Pancreas (tissue), 10 donors: Measurements from ENCODE around the gene LRRC4B. TPM values are rescaled to one million over a fixed set of nuclear protein-coding genes. Genes with fewer than 3 reads are reported as not detected.
"Not testable (repeated sequence)": the region's sequence is repeated elsewhere in the genome, so short reads cannot be mapped to it uniquely, and the experiment has no call there.

Experiments used
- ATAC-seq, 4 donors: fragments of 200-7000 bp; cut with Tn5 transposase; one replicate each; pipeline versions ENCODE4 v1.8.0 to v1.9.1; 2020; ENCODE audit warnings: mild to moderate bottlenecking in 4 of 4, moderate library complexity in 4 of 4
- DNase-seq, 6 donors: peaks; one replicate each; pipeline ENCODE4 v3.0.0-alpha.2; 2020
- FAIRE-seq: peaks from 2 replicates; lab custom pipeline; 2012; peaks lifted over from hg19 to GRCh38; lab: Jason Lieb, UNC
- H3K27ac ChIP-seq, 4 donors: fragments of 200-600 bp; sonication (generic); 1 replicate in 3 of 4; 2 replicates in 1 of 4; pipeline versions ENCODE4 v1.5.0 to v1.8.0; 2020
- H3K27me3 ChIP-seq, 4 donors: fragments of 200-600 bp; one replicate each; pipeline ENCODE4 v1.8.0; 2021
- H3K36me3 ChIP-seq, 3 donors: fragments of 200-600 bp; sonication (generic) in 1 of 3; one replicate each; pipeline versions ENCODE4 v1.5.0 to v1.8.0; 2020 to 2021
- H3K4me1 ChIP-seq, 3 donors: fragments of 200-600 bp; one replicate each; pipeline ENCODE4 v1.8.0; 2021
- H3K4me3 ChIP-seq, 4 donors: fragments of 200-600 bp; sonication (generic) in 2 of 4; one replicate each; pipeline versions ENCODE4 v1.5.0 to v1.8.0; 2020 to 2021
- H3K9me3 ChIP-seq, 4 donors: fragments of 200-600 bp; one replicate each; pipeline ENCODE4 v1.8.0; 2021
- WGBS, 2 donors: extraction: QIAGEN DNeasy Blood & Tissue Kit; methylation state at CpG; one replicate each; pipeline ENCODE4 v1.1.7; 2013; 5-methylcytosine and 5-hydroxymethylcytosine counted together
- intact Hi-C, 3 donors: fragments of 100-400 bp; cut with DNase I; formaldehyde crosslinking; loops; one replicate each; pipeline versions ENCODE4 v1.11.1 to v1.14.2; 2022
- polyA plus RNA-seq, 2 donors: library from polyadenylated mRNA; stranded (reverse); fragments of 200-250 nt; gene quantifications; one replicate each; pipeline ENCODE4 v1.2.3, GENCODE V29; 2013
- total RNA-seq, 6 donors: library from RNA; stranded (reverse); fragmentation: NEBNext Ultra II Directional in 4 of 6; extraction: Animal tissue kit (Norgen Biotek cat#: 25700) in 4 of 6; gene quantifications; one replicate each; pipeline versions ENCODE4 v1.2.1 to v1.2.4, GENCODE V29; 2021 to 2023
- TF ChIP-seq, protein P1 (sequence below), 4 donors: fragments of 200-600 bp; sonication (generic) in 3 of 4; IDR thresholded peaks; one replicate each; pipeline versions ENCODE4 v1.5.0 to v1.8.0; 2021; ENCODE audit warnings: antibody characterized with exemption in 4 of 4
- donor health status: healthy with polysubstance abuse.
- donor health status: DM: no; HTN: no; CAD: no; lungs with moderate emphysema.
- donor health status: DM: no; HTN: no; CAD: no.
- donor health status: control.
- donor health status: control.
- donor health status: Bipolar disorder and iron deficiency.
- donor health status: DM: yes; HTN: yes; CAD: no.
- donor health status: DM: no; HTN: no; CAD: no.
- donor health status: DM: no; HTN: no; CAD: no.
- donor health status: DM: yes; HTN: yes; CAD: no.

The LRRC4B gene
- total and polyA plus RNA-seq, 8 donors = 0.09 to 2.1 (median 0.50) TPM

DNA sequence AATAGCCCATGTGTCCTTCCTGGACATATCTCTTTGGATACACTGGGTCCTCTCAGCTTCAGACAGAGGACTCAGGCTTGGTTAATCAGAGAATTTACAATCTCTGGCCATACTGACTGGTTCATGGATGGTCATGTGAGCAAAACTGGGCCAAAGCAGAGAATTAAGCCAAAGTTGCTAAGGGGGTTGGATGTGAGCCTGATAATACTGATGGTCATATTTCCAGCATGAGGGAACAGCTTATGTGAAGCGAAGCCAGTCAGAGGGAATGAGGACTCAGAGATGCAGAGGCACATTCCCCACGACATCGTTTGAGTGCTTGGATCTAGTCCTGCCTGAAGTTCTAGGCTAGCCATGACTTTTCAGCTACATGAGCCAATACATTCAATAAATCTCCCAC, 22.0 kb upstream of the LRRC4B start:
- no peaks in the 10 kb centered on the region for H3K36me3 ChIP-seq
- intact Hi-C loops = no loop called here
- TF ChIP-seq, protein P1, sequence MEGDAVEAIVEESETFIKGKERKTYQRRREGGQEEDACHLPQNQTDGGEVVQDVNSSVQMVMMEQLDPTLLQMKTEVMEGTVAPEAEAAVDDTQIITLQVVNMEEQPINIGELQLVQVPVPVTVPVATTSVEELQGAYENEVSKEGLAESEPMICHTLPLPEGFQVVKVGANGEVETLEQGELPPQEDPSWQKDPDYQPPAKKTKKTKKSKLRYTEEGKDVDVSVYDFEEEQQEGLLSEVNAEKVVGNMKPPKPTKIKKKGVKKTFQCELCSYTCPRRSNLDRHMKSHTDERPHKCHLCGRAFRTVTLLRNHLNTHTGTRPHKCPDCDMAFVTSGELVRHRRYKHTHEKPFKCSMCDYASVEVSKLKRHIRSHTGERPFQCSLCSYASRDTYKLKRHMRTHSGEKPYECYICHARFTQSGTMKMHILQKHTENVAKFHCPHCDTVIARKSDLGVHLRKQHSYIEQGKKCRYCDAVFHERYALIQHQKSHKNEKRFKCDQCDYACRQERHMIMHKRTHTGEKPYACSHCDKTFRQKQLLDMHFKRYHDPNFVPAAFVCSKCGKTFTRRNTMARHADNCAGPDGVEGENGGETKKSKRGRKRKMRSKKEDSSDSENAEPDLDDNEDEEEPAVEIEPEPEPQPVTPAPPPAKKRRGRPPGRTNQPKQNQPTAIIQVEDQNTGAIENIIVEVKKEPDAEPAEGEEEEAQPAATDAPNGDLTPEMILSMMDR (IDR thresholded peaks at IDR 0.05) = no peak
- no peak for DNase-seq
- no peaks in the 10 kb centered on the region for H3K4me1 ChIP-seq
- no peak for FAIRE-seq
- peaks cover 0 to 3% (median 0%) of the 10 kb centered on the region in 4 donors for H3K27me3 ChIP-seq
- no peak overlapping the region for H3K27ac ChIP-seq
- 65 to 85% methylated on average over 3 of the region's 3 CpGs for WGBS, 2 donors
- no peak overlapping the region for H3K4me3 ChIP-seq
- no peaks in the 10 kb centered on the region for H3K9me3 ChIP-seq
- no peak for ATAC-seq

DNA sequence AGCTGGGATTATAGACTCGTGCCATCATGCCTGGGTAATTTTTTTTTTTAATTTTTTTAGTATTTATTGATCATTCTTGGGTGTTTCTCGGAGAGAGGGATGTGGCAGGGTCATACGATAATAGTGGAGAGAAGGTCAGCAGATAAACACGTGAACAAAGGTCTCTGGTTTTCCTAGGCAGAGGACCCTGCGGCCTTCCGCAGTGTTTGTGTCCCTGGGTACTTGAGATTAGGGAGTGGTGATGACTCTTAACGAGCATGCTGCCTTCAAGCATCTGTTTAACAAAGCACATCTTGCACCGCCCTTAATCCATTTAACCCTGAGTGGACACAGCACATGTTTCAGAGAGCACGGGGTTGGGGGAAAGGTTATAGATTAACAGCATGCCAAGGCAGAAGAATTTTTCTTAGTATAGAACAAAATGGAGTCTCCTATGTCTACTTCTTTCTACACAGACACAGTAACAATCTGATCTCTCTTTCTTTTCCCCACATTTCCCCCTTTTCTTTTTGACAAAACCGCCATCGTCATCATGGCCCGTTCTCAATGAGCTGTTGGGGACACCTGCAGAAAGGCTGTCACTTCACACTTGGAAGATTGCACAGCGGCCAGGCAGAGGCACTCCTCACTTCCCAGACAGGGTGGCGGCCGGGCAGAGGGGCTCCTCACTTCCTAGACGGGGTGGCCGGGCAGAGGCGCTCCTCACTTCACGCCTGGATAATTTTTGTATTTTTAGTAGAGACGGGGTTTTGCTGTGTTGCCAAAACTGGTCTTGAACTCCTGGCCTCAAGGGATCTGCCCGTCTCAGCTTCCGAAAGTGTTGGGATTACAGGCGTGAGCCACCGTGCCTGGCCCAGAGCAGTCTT, 13.8 kb upstream of the LRRC4B start:
- H3K27me3 ChIP-seq, H3K27ac ChIP-seq, H3K4me1 ChIP-seq, H3K36me3 ChIP-seq, DNase-seq, H3K4me3 ChIP-seq, intact Hi-C loops, FAIRE-seq, H3K9me3 ChIP-seq, ATAC-seq: not testable (repeated sequence)
- WGBS, 2 donors = 64 to 76% methylated on average over 20 to 23 of the region's 24 CpGs

DNA sequence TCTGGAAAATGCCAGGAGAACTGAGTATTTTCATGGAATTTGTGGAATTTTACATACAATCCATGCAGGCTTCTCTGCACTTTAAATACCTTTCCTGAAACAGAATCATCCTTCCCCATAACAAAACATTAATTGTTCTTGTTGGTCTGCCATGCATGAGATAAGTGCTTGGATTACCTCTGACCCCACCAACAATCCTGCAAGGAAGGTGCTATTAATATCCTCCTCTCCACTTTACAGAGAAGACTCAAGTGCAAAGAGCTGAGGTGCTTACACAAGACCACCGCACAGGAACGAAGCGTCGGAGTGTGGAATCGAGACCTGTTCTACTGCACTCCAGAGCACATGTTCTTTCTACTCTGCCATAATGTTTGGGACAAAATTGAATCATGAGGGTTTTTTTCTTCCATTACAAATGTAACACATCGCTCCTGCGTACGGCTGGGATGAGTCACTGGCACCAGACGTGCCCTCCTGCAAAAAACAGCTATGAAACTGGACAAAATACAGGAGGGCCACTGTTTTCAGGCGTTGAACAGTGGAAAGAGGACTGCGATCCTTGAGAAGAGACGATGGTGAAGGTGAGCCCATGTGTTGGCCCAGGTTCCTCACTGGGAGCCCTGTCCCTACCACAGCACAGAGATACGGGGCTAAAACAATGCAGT, 12.9 kb upstream of the LRRC4B start:
- ATAC-seq (no peak), DNase-seq (no peak), FAIRE-seq (no peak)
- no peaks in the 10 kb centered on the region for H3K9me3 ChIP-seq
- no peaks in the 10 kb centered on the region for H3K4me1 ChIP-seq
- no peak overlapping the region for H3K4me3 ChIP-seq
- no peaks in the 10 kb centered on the region for H3K36me3 ChIP-seq
- no peaks in the 10 kb centered on the region for H3K27me3 ChIP-seq
- H3K27ac ChIP-seq = no peak overlapping the region
- 63 to 71% methylated on average over 13 of the region's 13 CpGs for WGBS, 2 donors
- TF ChIP-seq, protein P1 (IDR thresholded peaks at IDR 0.05) = no peak
- intact Hi-C loops = no loop called here

DNA sequence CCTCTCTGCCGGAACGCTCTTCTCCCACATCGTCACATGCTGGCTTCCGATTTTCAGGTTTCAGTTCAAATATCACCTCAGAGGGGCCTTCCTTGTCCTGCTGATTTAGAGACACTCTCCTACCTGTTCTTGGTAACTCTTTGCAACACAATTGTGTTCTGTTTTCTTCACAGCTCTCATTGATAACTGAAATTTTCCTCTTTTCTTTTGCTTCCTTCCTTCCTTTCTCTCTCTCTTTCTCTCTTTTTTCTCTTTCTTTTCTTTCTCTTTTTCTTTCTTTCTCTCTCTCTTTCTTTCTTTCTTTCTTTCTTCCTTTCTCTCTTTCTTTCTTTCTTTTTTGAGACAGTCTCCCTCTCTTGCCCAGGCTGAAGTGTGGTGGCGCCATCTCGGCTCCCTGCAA, 12.0 kb upstream of the LRRC4B start:
- no peak for ATAC-seq

DNA sequence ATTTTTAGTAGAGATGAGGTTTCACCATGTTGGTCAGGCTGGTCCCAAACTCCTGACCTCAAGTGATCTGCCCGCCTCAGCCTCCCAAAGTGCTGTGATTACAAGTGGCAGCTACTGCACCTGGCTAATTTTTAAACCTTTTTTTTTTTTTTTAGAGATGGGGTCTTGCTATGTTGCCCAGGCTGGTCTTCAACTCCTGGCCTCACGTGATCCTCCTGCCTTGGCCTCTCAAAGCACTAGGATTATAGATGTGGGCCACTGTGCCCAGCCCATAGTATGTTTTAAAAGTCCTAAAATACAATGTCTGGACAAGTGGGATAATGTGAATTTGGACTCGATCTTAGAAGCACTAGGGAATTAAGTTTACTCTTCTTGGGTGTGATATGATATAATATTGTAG, 8.5 kb upstream of the LRRC4B start:
- H3K36me3 ChIP-seq, DNase-seq, H3K27me3 ChIP-seq, H3K9me3 ChIP-seq, intact Hi-C loops, H3K4me1 ChIP-seq, FAIRE-seq, H3K27ac ChIP-seq, ATAC-seq, H3K4me3 ChIP-seq: not testable (repeated sequence)
- WGBS, 2 donors = 46% methylated on average over 3 of the region's 3 CpGs; no CpG with 5 or more reads in 1 of the 2 donors

More for the DNA sequence above, 12.0 kb upstream of the LRRC4B start:
- Histone ChIP-seq H3K4me3 (no peak overlapping the region), H3K4me1 (no peaks in the 10 kb centered on the region), H3K36me3 (no peaks in the 10 kb centered on the region), H3K27me3 (no peaks in the 10 kb centered on the region), H3K9me3 (no peaks in the 10 kb centered on the region), H3K27ac (no peak overlapping the region)
- no peak for DNase-seq
- intact Hi-C loops = no loop called here
- FAIRE-seq = no peak
- TF ChIP-seq, protein P1 (IDR thresholded peaks at IDR 0.05) = no peak
- WGBS, 2 donors = 82 to 86% methylated on average over 6 of the region's 6 CpGs
